Lower leg skin (tissue), 3 donors: Measurements from ENCODE around the gene CIDEB.

Source experiments
- POLR2A ChIP-seq, 2 donors: fragments of 450-650 bp; IDR thresholded peaks; one replicate each; pipeline ENCODE4 v1.6.1; 2016 to 2017; ENCODE audit warnings: antibody characterized with exemption in 2 of 2, mild to moderate bottlenecking in 1 of 2, moderate library complexity in 1 of 2
- TF ChIP-seq, protein P1 (sequence below), 3 donors: fragments of 450-650 bp; IDR thresholded peaks; one replicate each; pipeline ENCODE4 v1.5.1; 2016; ENCODE audit warnings: antibody characterized with exemption in 3 of 3, mild to moderate bottlenecking in 3 of 3, moderate library complexity in 2 of 3

DNA sequence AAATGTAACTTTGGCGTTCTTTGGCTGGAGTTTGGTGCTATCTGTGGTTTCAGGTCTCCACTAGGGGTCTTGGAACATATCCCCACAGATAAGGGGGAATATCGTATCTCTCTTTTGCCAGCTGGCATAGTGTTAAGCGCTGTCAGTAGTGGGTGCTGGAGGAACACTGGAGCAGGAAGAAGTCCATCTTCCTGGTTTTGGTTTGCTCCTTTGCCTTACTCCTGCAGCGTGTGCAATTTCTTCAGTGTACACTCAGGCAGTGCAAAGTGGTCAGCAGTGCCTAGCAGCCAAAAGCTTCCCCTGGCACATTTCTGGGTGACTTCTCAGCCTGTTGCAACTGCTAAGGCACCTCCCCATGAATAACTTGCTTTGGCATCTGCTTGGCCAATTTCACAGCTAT lies 43.7 kb upstream of the CIDEB start:
- TF ChIP-seq, protein P1, sequence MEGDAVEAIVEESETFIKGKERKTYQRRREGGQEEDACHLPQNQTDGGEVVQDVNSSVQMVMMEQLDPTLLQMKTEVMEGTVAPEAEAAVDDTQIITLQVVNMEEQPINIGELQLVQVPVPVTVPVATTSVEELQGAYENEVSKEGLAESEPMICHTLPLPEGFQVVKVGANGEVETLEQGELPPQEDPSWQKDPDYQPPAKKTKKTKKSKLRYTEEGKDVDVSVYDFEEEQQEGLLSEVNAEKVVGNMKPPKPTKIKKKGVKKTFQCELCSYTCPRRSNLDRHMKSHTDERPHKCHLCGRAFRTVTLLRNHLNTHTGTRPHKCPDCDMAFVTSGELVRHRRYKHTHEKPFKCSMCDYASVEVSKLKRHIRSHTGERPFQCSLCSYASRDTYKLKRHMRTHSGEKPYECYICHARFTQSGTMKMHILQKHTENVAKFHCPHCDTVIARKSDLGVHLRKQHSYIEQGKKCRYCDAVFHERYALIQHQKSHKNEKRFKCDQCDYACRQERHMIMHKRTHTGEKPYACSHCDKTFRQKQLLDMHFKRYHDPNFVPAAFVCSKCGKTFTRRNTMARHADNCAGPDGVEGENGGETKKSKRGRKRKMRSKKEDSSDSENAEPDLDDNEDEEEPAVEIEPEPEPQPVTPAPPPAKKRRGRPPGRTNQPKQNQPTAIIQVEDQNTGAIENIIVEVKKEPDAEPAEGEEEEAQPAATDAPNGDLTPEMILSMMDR (IDR thresholded peaks at IDR 0.05), result no peak
- no peak for TF ChIP-seq POLR2A (IDR thresholded peaks at IDR 0.05)
